Mammary epithelial cell (primary cell): Measurements from ENCODE around the gene MPO.

ENCODE experiments used
- EZH2 ChIP-seq: IDR thresholded peaks from 2 replicates; pipeline ENCODE4 v1.6.1; 2012; ENCODE audit warnings: low read length, inconsistent platforms, borderline replicate concordance
- TF ChIP-seq, protein P1 (sequence below), 2 donors: IDR thresholded peaks in 1 of 2; conservative IDR thresholded peaks in 1 of 2; 2 replicates each; pipeline ENCODE4 v1.5.1; 2011 to 2012; ENCODE audit warnings: inconsistent platforms in 2 of 2, low read length in 2 of 2, mild to moderate bottlenecking in 2 of 2, control low read depth in 1 of 2, low read depth in 1 of 2; ENCODE audit not compliant: insufficient read depth in 1 of 2; ENCODE audit errors: extremely low read depth in 1 of 2

- TF ChIP-seq, protein P1, sequence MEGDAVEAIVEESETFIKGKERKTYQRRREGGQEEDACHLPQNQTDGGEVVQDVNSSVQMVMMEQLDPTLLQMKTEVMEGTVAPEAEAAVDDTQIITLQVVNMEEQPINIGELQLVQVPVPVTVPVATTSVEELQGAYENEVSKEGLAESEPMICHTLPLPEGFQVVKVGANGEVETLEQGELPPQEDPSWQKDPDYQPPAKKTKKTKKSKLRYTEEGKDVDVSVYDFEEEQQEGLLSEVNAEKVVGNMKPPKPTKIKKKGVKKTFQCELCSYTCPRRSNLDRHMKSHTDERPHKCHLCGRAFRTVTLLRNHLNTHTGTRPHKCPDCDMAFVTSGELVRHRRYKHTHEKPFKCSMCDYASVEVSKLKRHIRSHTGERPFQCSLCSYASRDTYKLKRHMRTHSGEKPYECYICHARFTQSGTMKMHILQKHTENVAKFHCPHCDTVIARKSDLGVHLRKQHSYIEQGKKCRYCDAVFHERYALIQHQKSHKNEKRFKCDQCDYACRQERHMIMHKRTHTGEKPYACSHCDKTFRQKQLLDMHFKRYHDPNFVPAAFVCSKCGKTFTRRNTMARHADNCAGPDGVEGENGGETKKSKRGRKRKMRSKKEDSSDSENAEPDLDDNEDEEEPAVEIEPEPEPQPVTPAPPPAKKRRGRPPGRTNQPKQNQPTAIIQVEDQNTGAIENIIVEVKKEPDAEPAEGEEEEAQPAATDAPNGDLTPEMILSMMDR (conservative IDR thresholded peaks at IDR 0.05 in 1 of 2, IDR thresholded peaks at IDR 0.05 in 1 of 2; ENCODE audit: extremely low read depth in 1 of 2, insufficient read depth in 1 of 2, low read depth in 1 of 2, low read length in 2 of 2) = no peak
- no peak for TF ChIP-seq EZH2
Measured at GRCh38 chr17:58313815-58314705, 33.3 kb upstream of the MPO start.
